Activated naive CD8-positive, alpha-beta T cell treated with anti-CD3 and anti-CD28 coated beads, Interleukin-2, amount 10 ng/mL, durations not matched to agents 7 days and 5 days (primary cell): ENCODE data around the gene RPS21. TPM values are rescaled to one million over a fixed set of nuclear protein-coding genes. Genes with fewer than 3 reads are reported as not detected.
A peak's percentile ranks its signal among the peaks of the same experiment; 100 is the strongest.

ENCODE experiments used
- ATAC-seq: fragments of 150-1000 bp; cut with Tn5 transposase; one replicate; pipeline ENCODE4 v1.10.0; 2021; ENCODE audit warnings: low read depth, moderate library complexity
- POLR2A ChIA-PET: fragments of 350-600 bp; sonication (Branson Sonifier 250); formaldehyde crosslinking; loops from one replicate; lab custom pipeline; 2021; ENCODE audit warnings: antibody characterized with exemption; lab: Charles Lee
- DNase-seq: peaks from one replicate; pipeline ENCODE4 v3.0.0; 2021
- H3K27ac Mint-ChIP-seq: one replicate; pipeline ENCODE4 v1.8.0; 2022; ENCODE audit warnings: mild to moderate bottlenecking, mixed read lengths
- H3K27me3 Mint-ChIP-seq: one replicate; pipeline ENCODE4 v1.8.0; 2022; ENCODE audit warnings: mild to moderate bottlenecking, moderate library complexity, mixed read lengths
- H3K36me3 Mint-ChIP-seq: one replicate; pipeline ENCODE4 v1.8.0; 2021; ENCODE audit warnings: mild to moderate bottlenecking, mixed read lengths
- H3K4me1 Mint-ChIP-seq: one replicate; pipeline ENCODE4 v1.8.0; 2021; ENCODE audit warnings: mixed read lengths
- H3K4me3 Mint-ChIP-seq: one replicate; pipeline ENCODE4 v1.8.0; 2022; ENCODE audit warnings: mild to moderate bottlenecking, moderate library complexity, mixed read lengths
- H3K9me3 Mint-ChIP-seq: one replicate; pipeline ENCODE4 v1.8.0; 2021; ENCODE audit warnings: mixed read lengths
- total RNA-seq, 2 experiments: library from RNA; stranded (reverse); gene quantifications; one replicate each; pipeline ENCODE4 v1.2.3, GENCODE V29; 2021

The RPS21 gene
- total RNA-seq, 2 experiments from 2014 or later = 2,045 to 2,157 TPM

DNA sequence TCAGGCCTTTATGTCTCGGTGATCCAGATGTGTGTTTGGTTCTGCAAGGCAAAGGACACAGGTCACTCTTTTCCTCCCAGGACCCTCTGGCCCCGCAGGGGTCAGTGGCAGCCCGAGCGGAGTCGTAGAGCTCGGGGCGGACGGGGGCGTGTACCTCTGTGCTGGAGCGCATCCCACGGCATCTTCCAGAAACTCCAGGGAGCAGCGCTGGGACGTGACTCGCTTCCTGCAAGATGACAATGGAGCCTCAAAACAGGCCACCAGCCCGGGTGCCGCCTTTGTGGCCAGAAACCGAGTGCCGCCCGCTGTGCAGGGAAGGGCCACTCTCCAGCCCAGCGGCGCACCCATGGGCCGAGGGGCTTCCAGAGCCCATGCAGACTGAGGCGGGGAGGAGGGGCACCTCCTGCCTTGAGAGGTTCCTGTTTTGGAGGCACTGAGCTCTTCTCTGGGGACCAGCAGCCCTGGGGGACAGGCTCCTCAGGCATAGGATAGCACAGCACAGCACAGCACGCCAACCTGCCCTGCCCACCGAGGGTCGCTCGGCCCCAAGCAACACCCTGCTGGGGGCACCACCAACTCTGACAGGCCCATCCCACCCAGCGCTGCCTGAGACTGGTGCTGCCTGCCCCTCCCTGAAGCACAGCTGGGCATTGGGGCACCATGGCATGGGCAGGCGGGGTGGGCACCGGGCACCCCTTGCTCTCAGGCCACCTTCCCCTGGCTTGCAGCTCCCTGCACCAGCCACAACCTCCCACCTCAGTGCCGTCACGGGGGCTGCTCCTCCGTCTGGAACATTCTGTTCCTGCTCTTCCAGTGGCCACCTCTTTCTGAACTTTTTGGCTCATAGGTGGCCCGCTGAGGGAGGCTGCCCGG, 9.7 kb downstream of the RPS21 start:
- Mint-ChIP-seq H3K27ac (no peak overlapping the region), H3K4me1 (no peaks in the 10 kb centered on the region), H3K27me3 (no peaks in the 10 kb centered on the region), H3K9me3 (peaks cover 6% of the 10 kb centered on the region), H3K36me3 (peaks cover 8% of the 10 kb centered on the region), H3K4me3 (no peak overlapping the region)
- DNase-seq = no peak
- POLR2A ChIA-PET = interaction anchor here (1.3 kb wide), 1 partner anchor 10 kb away, joined by 3 read pairs; the partner anchor contains the start of gene RPS21
- no peak for ATAC-seq

DNA sequence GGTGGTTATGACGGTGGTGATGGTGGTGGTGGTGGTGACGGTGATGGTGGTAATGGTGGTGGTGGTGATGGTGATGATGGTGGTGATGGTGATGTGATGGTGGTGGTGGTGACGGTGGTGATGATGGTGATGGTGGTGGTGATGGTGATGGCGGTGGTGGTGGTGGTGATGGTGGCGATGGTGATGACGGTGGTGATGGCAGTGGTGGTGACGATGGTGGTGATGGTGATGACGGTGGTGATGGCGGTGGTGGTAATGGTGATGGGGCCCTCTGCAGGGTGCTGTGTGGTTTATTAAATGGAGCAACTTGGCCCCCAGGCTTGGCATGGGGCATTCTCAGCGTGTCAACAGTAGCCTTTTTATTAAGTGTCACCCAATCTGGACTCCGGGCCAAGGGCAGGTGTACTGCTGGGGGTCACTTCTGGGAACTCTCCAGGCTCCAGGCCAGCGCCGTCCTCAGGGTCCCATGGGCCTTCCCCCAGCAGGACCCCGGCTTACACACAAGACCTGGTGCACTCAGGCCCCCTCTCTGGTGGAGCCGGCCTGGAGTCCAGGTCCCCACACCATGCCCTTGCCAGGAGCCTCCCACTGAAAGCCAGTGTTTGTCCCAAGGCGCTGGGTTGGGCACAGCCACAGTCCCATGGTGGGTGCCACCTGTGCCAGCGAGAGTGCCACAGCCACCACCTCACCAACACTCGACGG, 11.4 kb downstream of the RPS21 start:
- no peaks in the 10 kb centered on the region for H3K4me1 Mint-ChIP-seq
- peaks cover 6% of the 10 kb centered on the region for H3K9me3 Mint-ChIP-seq
- peaks cover 8% of the 10 kb centered on the region for H3K36me3 Mint-ChIP-seq

DNA sequence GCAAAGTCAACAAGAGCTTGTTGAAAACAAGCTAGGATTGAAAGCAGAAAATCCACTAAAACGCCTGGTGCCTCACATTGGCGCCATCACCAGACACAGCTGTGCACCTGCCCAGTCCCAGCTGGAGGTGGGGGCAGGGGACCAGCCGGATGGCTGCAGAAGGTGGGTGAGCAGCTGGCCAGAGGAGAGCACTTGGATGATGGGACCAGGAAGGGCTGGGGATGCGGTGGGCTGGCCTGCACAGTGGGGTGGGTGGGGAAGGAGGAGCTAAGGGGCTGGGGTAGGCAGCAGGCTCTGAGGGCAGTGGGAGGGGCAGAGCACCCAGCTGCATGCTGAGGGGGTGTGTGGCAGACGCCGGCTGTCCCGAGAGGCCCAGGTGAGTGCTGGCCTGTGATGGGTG, 13.1 kb downstream of the RPS21 start:
- DNase-seq (no peak), ATAC-seq (no peak)
- peaks cover 2% of the 10 kb centered on the region for H3K4me1 Mint-ChIP-seq
- H3K27ac Mint-ChIP-seq = no peak overlapping the region
- no peak overlapping the region for H3K4me3 Mint-ChIP-seq
- POLR2A ChIA-PET = interaction anchor here (1.1 kb wide), 1 partner anchor 13 kb away, joined by 6 read pairs; the partner anchor contains the start of gene RPS21
- H3K9me3 Mint-ChIP-seq = peaks cover 6% of the 10 kb centered on the region
- H3K27me3 Mint-ChIP-seq = no peaks in the 10 kb centered on the region
- H3K36me3 Mint-ChIP-seq = peaks cover 8% of the 10 kb centered on the region

More for the DNA sequence above, 11.4 kb downstream of the RPS21 start:
- peak overlapping the region; percentile 34 for H3K27ac Mint-ChIP-seq
- no peaks in the 10 kb centered on the region for H3K27me3 Mint-ChIP-seq
- POLR2A ChIA-PET = no interaction called here
- no peak for DNase-seq
- no peak for ATAC-seq
- no peak overlapping the region for H3K4me3 Mint-ChIP-seq

DNA sequence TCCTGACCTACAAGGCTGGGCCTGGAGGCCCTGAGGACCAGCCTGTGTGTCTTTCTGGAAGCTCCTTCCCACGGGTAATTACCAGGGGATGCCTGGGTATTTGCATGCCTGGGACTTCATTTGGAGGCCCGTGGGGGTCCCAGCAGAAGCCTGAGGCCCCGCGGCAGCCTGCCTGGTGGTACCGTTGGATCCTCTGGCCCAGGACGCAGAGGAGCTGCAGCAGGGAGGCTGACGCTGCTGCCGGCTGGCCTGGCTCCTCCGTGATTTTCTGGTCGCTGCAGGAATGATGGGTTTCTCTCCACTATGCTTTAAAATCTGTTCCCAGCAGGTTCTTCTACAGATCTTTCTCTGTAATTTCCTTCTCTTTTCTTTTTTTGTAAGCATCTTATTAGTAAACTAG, 13.6 kb downstream of the RPS21 start:
- H3K4me1 Mint-ChIP-seq = peaks cover 6% of the 10 kb centered on the region
- ATAC-seq (no peak), DNase-seq (no peak)
- H3K27me3 Mint-ChIP-seq = no peaks in the 10 kb centered on the region
- peaks cover 6% of the 10 kb centered on the region for H3K9me3 Mint-ChIP-seq
- POLR2A ChIA-PET = no interaction called here
- no peak overlapping the region for H3K4me3 Mint-ChIP-seq
- peaks cover 8% of the 10 kb centered on the region for H3K36me3 Mint-ChIP-seq
- H3K27ac Mint-ChIP-seq = no peak overlapping the region

DNA sequence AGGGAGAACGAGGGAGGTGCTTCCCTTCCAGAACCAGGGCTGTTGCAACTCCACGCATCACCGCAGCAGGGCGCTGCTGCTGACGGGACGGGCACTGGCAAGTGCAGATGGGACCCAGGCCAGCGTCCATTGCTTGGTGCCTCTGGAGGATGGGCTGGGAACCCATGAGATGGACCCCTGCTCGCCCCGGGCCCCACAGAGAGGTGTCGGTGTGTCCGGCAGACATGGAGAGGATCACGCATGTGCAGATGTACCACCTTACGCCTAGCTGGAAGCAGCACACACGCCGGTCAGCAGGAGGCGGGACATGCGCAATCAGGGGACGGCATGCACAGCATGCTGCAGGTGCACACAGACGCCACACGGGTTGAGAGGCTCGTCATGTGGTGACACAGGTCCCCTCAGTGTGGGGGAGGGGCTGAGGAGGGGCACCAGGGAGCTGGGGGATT, 14.5 kb downstream of the RPS21 start:
- Mint-ChIP-seq H3K4me3 (no peak overlapping the region), H3K4me1 (peaks cover 11% of the 10 kb centered on the region), H3K9me3 (peaks cover 6% of the 10 kb centered on the region), H3K36me3 (peaks cover 8% of the 10 kb centered on the region), H3K27me3 (no peaks in the 10 kb centered on the region), H3K27ac (no peak overlapping the region)
- POLR2A ChIA-PET = no interaction called here
- no peak for DNase-seq
- no peak for ATAC-seq

DNA sequence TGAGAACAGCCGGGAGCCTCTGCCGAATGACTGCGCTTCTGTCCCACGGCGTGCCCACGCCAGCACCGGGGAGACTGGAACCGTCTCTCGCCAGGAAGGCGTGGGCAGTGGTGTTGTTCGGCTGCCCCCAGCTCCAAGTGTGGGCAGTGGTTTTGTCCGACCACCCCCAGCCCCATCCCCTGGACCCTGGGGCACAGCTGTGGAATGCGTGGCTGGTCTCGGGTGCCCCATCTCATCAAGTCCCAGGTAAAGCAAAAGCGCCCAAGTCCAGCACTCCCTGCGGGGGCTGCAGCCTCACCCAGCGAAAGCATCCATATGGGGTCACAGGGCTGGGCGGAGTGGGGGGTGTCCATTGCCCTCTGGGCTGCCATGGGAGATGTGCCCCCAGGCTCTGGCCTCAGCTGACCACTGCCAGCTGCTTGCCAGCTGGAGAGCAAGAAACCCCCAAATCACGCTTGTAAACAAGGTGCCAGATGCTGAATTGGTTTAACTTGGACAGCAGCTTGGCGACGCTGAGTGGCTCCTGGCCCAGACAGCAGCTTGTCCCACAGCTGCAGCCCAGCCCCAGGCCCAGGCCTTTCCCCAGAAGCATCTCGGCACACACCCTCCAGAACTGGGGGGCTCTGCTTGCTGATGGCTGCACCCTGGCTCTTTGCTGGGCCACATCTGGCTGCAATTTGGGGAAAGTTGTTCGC, 15.7 kb downstream of the RPS21 start:
- POLR2A ChIA-PET = interaction anchor here (0.6 to 0.8 kb wide), 2 partner anchors 16 to 412 kb away, joined by 3 read pairs; partner anchors contain the start of gene RPS21
- Mint-ChIP-seq H3K4me3 (no peak overlapping the region), H3K27me3 (no peaks in the 10 kb centered on the region), H3K36me3 (peaks cover 7% of the 10 kb centered on the region), H3K27ac (no peak overlapping the region), H3K4me1 (peaks cover 11% of the 10 kb centered on the region), H3K9me3 (peaks cover 6% of the 10 kb centered on the region)
- ATAC-seq = no peak
- no peak for DNase-seq

DNA sequence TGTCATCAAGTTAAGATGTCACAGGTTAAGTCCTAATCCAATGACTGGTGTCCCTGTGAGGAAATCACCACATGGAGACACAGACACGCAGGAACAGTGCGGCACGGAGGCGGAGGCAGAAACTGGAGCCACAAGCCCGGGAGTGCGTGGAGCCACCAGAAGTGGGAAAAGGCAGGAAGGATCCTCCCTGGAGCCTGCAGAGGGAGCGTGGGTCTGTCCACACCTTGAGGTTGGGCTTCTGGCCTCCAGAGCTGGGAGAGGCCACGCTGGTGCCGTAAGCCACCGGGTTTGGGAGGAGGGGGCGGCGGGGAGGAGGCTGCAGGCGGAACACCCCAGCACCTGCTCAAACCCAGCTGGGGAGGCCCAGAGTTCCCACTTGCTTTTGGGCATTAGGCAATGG, 16.4 kb downstream of the RPS21 start:
- ATAC-seq (no peak), DNase-seq (no peak)
- POLR2A ChIA-PET = no interaction called here
- no peaks in the 10 kb centered on the region for H3K36me3 Mint-ChIP-seq
- peaks cover 11% of the 10 kb centered on the region for H3K4me1 Mint-ChIP-seq
- no peak overlapping the region for H3K27ac Mint-ChIP-seq
- H3K9me3 Mint-ChIP-seq = no peaks in the 10 kb centered on the region
- H3K27me3 Mint-ChIP-seq = no peaks in the 10 kb centered on the region
- H3K4me3 Mint-ChIP-seq = no peak overlapping the region

DNA sequence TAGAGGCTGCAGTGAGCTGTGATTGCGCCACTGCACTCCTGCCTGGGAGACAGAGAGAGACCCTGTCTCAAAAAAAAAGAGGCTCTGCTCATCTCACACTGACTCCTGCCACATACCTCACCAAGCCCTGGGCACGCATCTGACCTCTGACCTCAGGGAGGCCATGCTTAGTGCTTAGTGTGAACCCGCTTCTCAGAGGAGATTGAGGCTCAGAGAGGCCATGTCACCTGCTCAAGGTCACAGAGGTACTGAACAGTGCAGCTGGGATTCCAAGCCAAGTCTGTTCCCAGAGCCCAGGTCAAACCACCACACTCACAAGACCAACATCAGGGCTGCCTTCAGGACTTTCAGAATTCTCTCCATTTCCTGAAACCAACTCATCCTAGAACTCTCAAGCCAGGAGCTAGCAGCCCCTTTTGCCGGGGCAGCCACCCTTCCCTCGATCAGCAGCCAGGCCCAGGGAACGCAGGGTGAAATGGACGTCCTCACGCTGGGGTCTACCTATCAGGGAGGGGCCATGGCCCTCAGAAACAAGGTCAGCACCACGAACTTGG, 17.3 kb downstream of the RPS21 start:
- POLR2A ChIA-PET = no interaction called here
- Mint-ChIP-seq H3K27me3 (peaks cover 1% of the 10 kb centered on the region), H3K4me1 (peaks cover 11% of the 10 kb centered on the region), H3K36me3 (no peaks in the 10 kb centered on the region), H3K27ac (no peak overlapping the region), H3K9me3 (no peaks in the 10 kb centered on the region), H3K4me3 (no peak overlapping the region)
- no peak for DNase-seq
- ATAC-seq = no peak

DNA sequence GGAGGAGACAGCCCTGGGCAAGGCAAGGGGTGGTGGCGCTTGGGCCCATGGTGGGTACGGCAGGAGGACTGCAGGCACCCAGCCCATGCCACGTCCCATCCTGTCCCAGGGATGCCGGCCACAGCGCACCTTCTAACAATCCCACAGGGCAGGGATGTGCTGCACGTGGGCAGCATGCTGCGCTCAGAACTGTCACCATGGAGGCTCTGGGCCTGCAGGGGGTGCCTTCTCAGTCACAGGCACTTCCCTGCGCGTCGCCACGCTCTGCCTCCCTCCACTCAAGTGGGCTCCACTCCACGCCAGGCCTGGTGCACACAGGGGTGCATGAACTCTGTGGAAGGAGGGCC, 17.8 kb downstream of the RPS21 start:
- DNase-seq (no peak), ATAC-seq (no peak)
- Mint-ChIP-seq H3K4me3 (no peak overlapping the region), H3K9me3 (no peaks in the 10 kb centered on the region), H3K27me3 (peaks cover 3% of the 10 kb centered on the region), H3K27ac (no peak overlapping the region), H3K36me3 (no peaks in the 10 kb centered on the region), H3K4me1 (peaks cover 11% of the 10 kb centered on the region)
- POLR2A ChIA-PET = no interaction called here

DNA sequence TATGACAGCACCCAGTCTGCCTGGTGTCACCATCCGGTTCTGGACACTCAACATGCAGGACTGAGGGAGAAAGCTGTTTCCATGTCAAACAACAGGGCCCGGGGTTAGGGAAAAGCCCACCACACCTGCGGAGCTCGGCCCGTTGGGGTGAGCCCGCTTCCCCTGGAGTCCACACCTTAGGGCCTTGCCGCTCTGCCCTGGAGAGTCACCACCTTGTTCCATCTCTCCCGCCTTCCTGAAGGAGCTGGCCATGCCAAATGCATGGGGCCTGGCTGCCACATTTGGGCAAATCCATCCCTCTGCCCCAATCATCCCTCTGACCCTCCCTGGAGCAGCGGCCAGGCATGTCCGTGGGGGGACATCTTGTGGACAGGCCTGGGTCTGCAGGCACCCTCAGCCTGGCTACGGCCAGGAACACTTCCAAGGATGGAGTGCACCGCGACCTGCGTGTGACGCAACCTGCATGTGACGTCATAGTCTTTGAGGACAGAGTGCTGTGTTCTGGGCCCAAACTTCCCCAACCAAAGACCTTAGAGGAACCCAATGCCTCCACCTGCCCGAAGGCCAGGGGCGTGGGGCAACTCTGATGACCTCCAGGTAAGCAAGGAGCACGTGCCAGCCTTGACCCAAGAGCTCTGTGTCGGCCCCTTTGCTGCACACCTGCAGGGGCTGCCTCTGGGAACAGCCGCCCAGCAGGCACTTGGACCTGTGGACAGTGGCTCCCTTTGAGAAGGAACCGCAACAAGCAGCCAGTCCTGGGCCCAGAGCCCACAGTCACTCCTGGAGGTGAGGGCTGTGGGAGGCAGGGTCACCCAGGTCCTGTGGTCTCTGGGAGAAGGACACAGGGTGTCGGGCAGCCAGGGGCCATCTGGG, 18.4 kb downstream of the RPS21 start:
- no peaks in the 10 kb centered on the region for H3K36me3 Mint-ChIP-seq
- POLR2A ChIA-PET = no interaction called here
- DNase-seq = no peak
- H3K27me3 Mint-ChIP-seq = peaks cover 3% of the 10 kb centered on the region
- no peaks in the 10 kb centered on the region for H3K9me3 Mint-ChIP-seq
- H3K4me3 Mint-ChIP-seq = peak overlapping the region; percentile 83
- peak overlapping the region; percentile 77 for H3K27ac Mint-ChIP-seq
- no peak for ATAC-seq
- peaks cover 11% of the 10 kb centered on the region for H3K4me1 Mint-ChIP-seq

DNA sequence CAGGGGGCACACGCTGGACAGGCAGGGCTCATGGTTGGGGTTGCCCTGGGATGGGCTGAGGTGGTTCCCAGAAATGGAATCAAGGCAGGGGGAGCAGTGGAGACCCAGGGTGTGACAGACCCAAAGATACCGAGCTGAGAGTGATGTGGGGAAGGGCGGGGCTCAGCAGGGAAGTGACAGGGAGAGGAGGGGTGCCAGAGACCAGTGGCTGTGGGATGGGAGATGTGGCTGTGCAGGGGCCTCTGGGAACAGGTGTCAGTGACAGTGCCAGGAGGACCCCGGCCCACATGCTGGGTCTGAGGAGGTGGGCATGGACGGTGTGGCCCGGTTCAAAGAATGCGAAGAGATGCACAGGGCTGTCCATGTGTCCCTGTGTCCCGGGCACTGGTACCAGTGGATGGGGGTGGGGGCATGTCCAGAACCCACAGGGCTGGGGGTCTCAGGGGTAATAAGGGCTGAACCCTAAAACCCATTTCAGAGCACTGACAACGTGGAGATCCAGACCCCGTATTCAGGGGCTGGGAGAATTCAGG, 19.1 kb downstream of the RPS21 start:
- H3K9me3 Mint-ChIP-seq = no peaks in the 10 kb centered on the region
- no peak for ATAC-seq

DNA sequence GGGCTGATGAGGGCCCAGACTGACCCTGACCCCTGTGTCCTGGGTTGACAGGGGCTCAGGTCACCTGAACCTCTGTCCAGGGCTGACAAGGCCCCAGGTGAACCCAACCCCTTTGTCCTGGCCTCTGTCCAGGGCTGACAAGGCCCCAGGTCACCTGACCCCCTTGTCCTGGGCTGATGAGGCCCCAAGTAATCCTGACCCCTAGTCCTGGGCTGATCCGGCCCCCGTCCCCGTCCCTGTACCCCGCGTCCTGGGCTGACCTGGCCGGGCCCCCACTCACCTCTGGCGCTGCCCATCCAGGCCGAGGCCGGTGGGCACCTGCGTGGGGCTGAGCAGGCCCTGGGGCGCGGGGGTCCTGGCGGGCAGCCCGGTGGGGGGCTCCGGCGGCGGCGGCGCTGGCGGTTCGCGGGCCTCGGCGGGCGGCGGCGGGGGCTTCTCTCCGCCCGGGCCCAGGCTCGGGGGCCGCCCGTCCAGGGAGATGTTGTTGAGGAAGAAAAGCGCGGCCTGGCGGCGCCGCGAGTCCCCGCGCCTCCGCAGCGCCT, 19.8 kb downstream of the RPS21 start:
- DNase-seq (no peak), ATAC-seq (no peak)
- H3K4me3 Mint-ChIP-seq = peak overlapping the region; percentile 83
- peaks cover 11% of the 10 kb centered on the region for H3K4me1 Mint-ChIP-seq
- peaks cover 3% of the 10 kb centered on the region for H3K27me3 Mint-ChIP-seq
- POLR2A ChIA-PET = interaction anchor here (0.5 kb wide), 1 partner anchor 396 kb away, joined by 3 read pairs; no protein-coding TSS in a partner anchor
- H3K9me3 Mint-ChIP-seq = no peaks in the 10 kb centered on the region
- H3K27ac Mint-ChIP-seq = no peak overlapping the region
- H3K36me3 Mint-ChIP-seq = no peaks in the 10 kb centered on the region

More for the DNA sequence above, 19.1 kb downstream of the RPS21 start:
- DNase-seq = no peak
- Mint-ChIP-seq H3K4me3 (peak overlapping the region; percentile 83), H3K36me3 (no peaks in the 10 kb centered on the region), H3K27ac (peak overlapping the region; percentile 77), H3K27me3 (peaks cover 3% of the 10 kb centered on the region), H3K4me1 (peaks cover 11% of the 10 kb centered on the region)
- POLR2A ChIA-PET = interaction anchor here (0.6 kb wide), 1 partner anchor 19 kb away, joined by 3 read pairs; the partner anchor contains the start of gene RPS21
